ENCODE data around the gene DMBX1. TPM values are rescaled to one million over a fixed set of nuclear protein-coding genes. Genes with fewer than 3 reads are reported as not detected.

Gene DMBX1
- polyA plus RNA-seq, 1 of the 3 experiments (the other 2 are of a cell fraction) = not detected

DNA sequence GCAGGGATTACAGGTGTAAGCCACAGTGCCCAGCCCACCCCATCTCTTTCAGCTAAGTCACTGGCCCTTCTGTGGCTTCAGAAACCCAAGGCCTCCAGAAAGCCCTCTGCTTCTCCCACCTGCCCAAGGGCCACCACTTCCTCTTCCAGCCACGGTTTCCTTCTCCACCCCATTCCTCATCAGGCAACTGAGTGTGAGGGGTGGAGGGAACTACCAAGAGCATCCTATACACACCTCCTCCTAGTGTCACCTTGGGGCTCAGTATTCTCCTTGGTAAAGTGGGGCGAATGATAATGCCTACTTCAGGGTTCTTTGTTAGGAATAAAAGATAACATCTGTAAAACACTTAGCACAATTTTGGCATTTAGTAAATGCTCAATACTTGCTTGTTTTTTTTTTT is 31.8 kb downstream of the DMBX1 start (continued):
- no peak for TF ChIP-seq EP300 (IDR thresholded peaks at IDR 0.05; ENCODE audit: borderline replicate concordance in 1 of 2, low read depth in 1 of 2, low read length in 1 of 2)

DNA sequence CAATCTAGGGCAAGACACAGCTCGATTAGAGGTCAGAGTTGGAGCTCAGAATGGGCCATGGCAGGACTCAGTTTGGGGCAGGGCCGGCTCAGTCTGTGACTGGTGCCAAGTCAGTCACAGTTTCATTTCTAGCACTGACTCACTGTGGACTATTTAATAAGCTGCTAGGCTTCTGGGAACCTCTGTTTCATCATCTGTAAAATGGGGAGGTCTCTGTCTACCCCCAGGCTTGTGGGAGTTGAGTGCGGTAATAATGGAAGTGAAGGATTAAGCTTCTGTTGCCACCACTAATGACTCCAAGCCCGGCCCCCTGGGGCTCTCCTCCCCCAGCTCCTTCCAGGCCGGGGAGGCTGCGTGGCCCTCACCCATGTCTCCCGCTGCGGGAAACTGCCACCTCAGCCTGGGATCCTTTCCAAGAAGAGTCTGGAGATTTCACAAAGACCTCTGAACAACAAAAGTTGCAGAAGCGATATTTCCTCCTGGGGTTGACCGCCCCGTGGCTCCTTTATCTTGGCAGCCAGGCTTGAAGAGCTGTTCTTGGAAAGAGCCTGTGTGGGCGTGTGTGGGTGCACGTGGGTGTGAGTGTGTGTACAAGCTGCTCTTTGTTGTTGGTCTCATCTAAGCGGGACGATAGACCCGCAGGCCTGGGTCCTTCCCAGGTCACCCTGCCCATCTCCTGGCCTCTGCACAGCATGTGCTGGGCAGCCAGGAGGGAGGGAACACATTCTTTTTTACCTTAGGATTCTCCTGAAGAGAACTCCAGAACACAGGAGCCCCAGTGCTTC is 32.7 kb downstream of the DMBX1 start:
- Histone ChIP-seq H3K79me2 (ENCODE audit: insufficient read depth) (no peaks in the 10 kb centered on the region), H3K4me1 (ENCODE audit: control insufficient read depth in 1 of 2, insufficient read depth in 2 of 2, low read depth in 1 of 2, low read length in 1 of 2) (peaks cover 4 to 39% of the 10 kb centered on the region in 2 experiments; a peak in 3 of 4 replicates), H3K9me3 (no peaks in the 10 kb centered on the region), H3K4me2 (peak overlapping the region; percentile 23; the same call in 1 of the 2 replicates), H3K27me3 (ENCODE audit: insufficient read depth) (no peaks in the 10 kb centered on the region), H3K4me3 (ENCODE audit: low read depth in 2 of 2, low read length in 1 of 2) (no peak overlapping the region), H4K20me1 (ENCODE audit: insufficient read depth) (no peaks in the 10 kb centered on the region), H3K27ac (ENCODE audit: low read depth in 2 of 2, low read length in 1 of 2) (peak overlapping the region in 1 of 2 experiments; percentile 49; a peak in 2 of 4 replicates), H3F3A (replicated peaks; ENCODE audit: insufficient read depth) (peaks cover 27% of the 10 kb centered on the region), H3K9ac (no peak overlapping the region), H3K9me2 (no peaks in the 10 kb centered on the region), H3K36me3 (replicated peaks in 1 of 2; ENCODE audit: control insufficient read depth in 1 of 2, insufficient read depth in 2 of 2, low read length in 1 of 2) (no peaks in the 10 kb centered on the region), H2AFZ (ENCODE audit: low read depth) (peak overlapping the region; percentile 37; the same call in 1 of the 2 replicates)
- no peak for DNase-seq
- TF ChIP-seq TCF12 (IDR thresholded peaks at IDR 0.05) (no peak), RFX5 (IDR thresholded peaks at IDR 0.05; ENCODE audit: low read length) (no peak), IRF3 (IDR thresholded peaks at IDR 0.05; ENCODE audit: low read depth, low read length) (no peak), ELF1 (IDR thresholded peaks at IDR 0.05) (no peak), EP300 (IDR thresholded peaks at IDR 0.05; ENCODE audit: borderline replicate concordance in 1 of 2, low read depth in 1 of 2, low read length in 1 of 2) (no peak), RXRA (IDR thresholded peaks at IDR 0.05; ENCODE audit: borderline replicate concordance, low read depth) (no peak), FOXM1 (IDR thresholded peaks at IDR 0.05; ENCODE audit: low read depth) (no peak)
- TF ChIP-seq, protein P1, sequence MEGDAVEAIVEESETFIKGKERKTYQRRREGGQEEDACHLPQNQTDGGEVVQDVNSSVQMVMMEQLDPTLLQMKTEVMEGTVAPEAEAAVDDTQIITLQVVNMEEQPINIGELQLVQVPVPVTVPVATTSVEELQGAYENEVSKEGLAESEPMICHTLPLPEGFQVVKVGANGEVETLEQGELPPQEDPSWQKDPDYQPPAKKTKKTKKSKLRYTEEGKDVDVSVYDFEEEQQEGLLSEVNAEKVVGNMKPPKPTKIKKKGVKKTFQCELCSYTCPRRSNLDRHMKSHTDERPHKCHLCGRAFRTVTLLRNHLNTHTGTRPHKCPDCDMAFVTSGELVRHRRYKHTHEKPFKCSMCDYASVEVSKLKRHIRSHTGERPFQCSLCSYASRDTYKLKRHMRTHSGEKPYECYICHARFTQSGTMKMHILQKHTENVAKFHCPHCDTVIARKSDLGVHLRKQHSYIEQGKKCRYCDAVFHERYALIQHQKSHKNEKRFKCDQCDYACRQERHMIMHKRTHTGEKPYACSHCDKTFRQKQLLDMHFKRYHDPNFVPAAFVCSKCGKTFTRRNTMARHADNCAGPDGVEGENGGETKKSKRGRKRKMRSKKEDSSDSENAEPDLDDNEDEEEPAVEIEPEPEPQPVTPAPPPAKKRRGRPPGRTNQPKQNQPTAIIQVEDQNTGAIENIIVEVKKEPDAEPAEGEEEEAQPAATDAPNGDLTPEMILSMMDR (IDR thresholded peaks at IDR 0.05) = no peak
- TF ChIP-seq, protein P2, sequence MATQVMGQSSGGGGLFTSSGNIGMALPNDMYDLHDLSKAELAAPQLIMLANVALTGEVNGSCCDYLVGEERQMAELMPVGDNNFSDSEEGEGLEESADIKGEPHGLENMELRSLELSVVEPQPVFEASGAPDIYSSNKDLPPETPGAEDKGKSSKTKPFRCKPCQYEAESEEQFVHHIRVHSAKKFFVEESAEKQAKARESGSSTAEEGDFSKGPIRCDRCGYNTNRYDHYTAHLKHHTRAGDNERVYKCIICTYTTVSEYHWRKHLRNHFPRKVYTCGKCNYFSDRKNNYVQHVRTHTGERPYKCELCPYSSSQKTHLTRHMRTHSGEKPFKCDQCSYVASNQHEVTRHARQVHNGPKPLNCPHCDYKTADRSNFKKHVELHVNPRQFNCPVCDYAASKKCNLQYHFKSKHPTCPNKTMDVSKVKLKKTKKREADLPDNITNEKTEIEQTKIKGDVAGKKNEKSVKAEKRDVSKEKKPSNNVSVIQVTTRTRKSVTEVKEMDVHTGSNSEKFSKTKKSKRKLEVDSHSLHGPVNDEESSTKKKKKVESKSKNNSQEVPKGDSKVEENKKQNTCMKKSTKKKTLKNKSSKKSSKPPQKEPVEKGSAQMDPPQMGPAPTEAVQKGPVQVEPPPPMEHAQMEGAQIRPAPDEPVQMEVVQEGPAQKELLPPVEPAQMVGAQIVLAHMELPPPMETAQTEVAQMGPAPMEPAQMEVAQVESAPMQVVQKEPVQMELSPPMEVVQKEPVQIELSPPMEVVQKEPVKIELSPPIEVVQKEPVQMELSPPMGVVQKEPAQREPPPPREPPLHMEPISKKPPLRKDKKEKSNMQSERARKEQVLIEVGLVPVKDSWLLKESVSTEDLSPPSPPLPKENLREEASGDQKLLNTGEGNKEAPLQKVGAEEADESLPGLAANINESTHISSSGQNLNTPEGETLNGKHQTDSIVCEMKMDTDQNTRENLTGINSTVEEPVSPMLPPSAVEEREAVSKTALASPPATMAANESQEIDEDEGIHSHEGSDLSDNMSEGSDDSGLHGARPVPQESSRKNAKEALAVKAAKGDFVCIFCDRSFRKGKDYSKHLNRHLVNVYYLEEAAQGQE (IDR thresholded peaks at IDR 0.05; ENCODE audit: low read depth, low read length) = no peak
- TF ChIP-seq, protein P3, sequence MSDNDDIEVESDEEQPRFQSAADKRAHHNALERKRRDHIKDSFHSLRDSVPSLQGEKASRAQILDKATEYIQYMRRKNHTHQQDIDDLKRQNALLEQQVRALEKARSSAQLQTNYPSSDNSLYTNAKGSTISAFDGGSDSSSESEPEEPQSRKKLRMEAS (IDR thresholded peaks at IDR 0.05; ENCODE audit: low read depth) = no peak
- ChIA-PET CTCF (interaction anchor here (0.6 to 3.1 kb wide), 9 partner anchors 11 to 83 kb away, joined by 3 to 23 read pairs (median 3); a partner anchor contains a TSS), POLR2A (interaction anchor here (0.6 kb wide), 1 partner anchor 105 kb away, joined by 5 read pairs; no protein-coding TSS in a partner anchor)
- 47% methylated on average over 9 of the region's 16 CpGs for WGBS (ENCODE audit: low lambda C conversion rate)
